GM21515 (cell line): ENCODE measurements around the gene P2RX1.

Experiments
- ATAC-seq: cut with Tn5 transposase; IDR thresholded peaks from one replicate; pipeline ENCODE4 v1.9.1; 2021; ENCODE audit not compliant: unreplicated experiment

The P2RX1 gene

DNA sequence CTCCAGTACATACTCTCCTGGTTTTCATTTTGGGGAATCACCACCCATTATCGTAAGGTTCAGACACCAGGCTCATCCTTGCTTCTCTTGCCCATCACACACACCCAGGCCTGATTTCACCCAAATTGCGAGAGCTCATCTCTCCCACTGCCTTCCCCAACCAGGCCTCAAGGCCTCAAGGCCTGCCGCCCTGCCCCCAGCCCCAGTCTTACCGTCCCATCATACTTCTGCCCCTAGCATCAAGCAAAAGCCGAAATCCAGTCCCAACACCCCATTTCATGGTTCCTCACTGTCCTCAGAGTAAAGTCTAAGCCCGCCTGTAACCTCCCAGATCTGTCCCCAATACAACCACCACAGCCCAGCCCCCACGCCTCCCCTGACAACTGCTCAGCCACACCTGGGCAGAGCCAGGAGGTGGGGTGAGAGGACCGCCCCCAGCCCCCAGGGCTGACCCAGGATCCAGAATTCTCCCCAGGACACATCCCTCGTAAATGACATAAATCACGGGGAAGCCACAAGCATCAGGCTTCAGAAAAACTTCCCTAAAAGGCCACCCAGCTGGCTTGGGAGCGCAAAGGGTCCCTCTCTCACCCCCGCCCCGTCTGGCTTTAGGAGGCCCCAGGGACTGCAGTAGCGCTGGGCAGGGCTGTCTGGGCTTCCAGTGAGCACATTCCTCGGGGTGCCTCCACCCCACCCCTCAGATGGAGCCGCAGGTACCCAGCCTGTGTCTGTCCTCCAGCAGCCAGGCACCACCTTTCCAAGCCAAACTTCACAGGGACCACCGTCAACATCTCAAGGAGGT, 9.6 kb upstream of the P2RX1 start:
- ATAC-seq, result no peak

DNA sequence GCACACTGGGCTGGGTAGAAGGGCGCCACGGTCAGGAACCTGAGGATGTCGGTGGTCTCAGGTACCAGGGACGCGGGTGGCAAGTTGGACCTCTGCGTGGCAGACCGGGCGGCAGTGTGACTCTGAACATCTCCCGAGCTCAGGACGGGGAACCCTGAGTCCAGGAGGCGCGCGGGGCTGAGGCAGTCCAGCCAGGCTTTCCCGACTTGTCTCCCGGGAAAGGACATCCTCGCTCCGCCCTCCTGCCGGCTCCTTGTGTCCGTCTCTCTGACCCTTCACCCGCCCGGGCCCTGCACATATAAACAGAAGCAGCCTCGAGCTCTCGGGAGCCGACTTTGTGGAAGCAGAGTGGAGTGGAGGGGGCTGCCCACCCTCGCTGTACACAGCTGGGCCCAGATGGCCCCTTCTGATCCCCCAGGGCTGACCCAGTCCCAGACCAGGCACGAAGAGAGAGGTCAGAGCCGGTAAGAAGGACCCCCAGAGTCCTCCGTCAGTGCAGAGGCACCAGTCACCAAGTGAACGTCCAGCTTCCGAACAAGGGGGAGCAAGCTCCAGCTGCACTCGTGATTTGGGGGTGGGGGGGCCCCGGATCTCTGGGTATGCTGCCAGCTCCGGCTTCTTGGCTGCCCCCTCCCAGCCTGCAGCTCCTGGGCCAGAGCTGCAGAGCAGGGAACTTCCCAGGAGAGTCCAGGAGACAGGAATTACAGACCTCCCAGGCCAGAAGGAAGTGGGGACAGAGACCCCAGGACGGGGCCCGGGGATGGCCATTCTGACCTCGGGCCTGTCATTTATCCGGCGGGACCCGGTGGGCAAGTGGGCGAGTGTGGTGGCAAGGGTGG, 8.5 kb upstream of the P2RX1 start:
- no peak for ATAC-seq

DNA sequence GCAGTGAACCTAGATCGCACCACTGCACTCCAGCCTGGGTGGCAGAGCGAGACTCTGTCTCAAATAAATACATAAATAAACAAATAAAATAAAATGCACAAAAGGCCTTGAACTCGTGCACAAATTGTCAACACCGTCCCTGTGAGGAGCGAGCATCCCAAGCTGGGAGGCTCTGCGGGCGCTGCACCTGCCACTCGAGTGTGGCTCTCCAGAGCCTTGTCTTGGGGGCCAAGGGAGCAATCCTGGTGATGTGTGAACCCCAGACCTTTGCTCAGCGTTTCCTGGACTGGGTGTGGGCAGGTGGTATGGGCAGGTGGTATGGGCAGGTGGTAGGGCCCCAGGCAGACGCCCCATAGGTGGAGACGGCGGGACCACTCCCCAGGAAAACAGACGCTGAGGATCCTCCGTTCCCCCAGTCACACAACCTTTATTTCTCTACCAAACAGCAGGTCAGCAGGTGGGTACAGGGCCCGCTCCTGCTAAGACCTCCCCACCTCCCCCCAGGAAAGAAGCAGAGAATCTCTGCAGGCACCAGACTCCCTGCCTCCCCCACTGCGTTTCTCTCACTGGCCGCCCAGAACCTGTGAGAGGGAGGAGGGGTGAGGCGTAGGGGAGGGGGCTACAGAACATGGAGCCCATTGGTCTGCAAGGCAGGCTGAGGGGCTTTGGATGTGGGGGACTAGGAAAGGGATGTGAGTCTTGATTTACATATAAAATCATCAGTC, 7.4 kb upstream of the P2RX1 start:
- no peak for ATAC-seq

DNA sequence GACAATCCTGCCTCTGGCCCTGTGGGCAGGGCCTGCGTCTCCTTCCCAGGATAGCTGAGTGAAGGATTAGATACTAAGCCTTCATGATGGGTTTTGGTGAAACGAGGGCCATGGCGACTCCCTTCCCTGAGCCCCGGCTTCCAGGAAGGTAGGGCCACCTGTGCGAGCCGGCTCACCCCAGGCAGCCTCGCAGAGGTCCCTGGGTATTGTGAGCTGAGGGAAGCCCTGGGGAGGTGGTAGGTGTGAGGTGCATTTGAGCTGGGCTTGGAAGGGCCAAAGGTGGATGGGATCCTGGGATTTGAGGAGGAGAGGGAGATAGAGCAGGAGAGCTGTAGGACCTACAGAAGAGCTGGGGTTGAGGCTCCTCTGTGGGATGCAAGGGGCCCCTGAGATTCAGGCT, 6.5 kb upstream of the P2RX1 start:
- no peak for ATAC-seq

DNA sequence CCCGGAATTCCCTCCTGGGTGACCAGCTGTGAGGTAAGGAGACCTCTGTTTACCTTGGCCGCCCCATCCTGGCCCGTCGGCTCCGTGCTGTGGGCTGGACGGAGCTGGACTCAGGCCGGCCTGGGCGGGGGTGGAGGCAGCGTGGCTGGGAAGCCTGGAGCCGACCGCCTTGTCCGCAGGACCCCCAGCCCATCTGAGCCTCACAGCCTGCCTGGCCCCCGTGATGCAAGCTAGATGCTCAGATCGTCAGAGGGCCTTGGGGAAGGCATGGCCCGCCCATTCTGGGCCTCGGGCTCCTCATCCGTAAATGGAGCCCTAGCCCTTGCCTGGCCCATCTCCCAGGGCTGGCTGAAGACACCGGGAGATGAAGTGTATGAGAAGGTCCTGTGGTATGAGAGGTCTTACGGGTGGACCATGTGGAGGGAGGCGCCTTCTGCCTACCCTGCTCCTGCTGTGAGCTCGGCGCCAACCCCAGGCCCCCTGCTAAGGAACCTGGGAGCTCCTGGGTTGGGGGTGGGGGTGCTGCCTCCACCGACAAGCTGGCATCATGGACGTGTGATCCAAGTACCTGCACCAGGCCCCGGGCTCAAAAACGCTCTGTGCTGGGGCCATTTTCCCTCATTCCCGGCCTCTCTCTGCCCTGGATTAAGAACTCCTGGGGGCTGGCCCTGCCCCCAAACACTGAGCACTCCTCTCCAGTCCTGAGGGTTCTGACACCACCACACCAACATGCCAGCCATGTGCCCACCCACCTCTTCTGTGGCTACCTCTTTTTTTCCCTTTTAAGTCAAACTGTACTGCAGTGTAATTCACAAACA, 5.4 kb upstream of the P2RX1 start:
- no peak for ATAC-seq

DNA sequence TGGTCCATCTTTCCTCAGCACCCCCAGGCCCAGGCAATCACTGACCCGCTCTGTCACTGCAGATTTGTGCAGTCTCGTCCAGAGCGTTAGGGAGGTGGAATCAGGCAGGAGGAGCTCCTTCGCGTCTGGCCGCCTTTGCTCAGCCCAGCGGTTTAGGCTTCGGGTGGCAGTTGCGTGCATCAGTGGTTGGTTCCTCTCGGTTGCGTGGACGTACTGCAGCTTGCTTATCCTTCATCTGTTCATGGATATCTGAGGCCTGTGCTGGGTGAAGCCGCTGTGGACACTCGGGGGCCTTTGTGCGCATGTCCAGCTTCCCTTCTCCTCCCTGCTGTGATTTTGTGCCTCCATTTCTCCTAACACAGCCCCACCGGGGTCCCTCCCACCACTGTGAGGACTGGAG, 4.7 kb upstream of the P2RX1 start:
- no peak for ATAC-seq

DNA sequence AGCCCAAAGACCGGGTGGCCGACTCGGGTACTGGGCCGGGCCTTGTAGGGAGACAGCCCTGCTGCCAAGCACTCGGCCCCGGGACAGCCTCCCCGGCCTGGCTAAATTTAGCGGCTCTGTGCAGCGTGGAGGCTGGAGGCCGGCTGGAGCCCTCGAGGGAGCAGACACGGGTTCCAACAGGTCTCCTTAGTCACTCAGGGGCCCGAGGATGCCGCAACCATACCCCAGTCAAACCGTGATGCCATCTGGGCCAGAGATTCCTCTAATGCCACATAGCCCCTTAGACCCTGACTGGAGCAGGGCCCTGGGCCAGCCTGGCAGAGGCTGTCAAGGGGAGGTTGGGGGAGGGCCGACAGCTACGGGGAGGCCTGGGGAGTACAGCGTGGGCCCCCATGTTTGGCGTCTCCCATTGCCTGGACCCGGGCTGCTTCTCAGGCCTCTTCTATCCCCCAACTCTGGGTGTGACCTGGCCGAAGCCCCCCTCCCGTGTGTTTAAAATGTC, 2.9 kb upstream of the P2RX1 start:
- ATAC-seq, result no peak

DNA sequence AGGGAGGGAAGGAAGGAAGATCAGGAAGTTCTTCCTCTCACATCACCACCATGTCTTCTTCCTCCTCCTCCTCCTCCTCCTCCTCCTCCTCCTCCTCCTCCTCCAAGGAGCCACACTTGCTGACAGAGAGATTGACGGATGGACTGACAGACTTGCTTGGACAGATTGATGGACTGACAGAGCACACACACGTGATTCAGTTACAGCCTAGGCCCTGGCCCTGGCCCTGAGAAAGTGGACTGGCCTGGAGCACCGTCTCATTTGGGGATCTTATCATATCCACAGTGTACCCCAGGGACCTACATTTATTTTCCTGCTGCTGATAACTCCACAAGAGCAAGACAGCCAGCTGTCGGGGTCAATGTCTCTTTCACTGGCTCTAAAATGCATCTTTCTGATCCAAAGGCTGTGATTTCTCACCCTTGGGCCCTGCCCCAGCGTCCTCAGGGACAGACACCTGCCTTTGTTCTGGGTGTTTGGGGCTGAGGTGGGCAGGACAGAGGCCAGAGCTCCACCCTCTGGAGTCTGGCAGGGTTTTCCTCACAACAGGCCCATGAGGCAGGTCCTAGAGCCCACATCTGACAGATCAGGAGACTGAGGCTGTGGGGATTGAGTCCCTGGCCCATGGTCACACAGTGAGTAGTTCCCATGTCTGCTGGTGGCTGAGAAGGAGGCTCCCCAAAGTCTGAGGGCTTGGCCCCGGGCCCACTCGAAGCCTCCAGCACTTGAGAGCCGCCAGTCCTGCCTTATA, 2.3 kb upstream of the P2RX1 start:
- ATAC-seq, result no peak

DNA sequence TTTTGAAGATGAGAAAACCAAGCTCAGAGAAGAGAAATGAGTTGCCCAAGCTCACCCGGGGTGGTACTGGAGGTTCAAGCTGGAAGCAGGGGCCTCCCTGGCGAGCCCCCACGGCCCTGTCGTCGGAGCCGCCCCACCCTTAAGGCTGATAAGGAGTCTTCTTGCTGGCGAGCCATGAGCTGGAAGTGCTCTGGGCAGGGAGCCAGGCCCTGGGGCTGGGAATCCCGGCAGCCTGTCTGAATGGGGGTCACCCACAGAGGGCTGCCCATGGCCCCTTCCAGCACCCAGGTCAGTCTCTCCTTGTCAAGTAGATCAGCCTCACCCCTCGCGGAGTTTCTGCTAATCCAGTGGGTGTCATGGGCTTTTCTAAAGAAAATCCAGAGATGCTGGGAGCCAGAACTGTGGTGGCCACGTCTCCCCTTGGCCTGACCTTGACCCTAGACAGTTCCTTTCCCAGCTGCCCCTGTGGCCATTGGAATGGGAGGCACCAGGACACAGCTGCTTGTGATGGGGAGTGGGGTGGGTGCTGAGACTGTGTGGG, 1.2 kb upstream of the P2RX1 start:
- ATAC-seq, result no peak

DNA sequence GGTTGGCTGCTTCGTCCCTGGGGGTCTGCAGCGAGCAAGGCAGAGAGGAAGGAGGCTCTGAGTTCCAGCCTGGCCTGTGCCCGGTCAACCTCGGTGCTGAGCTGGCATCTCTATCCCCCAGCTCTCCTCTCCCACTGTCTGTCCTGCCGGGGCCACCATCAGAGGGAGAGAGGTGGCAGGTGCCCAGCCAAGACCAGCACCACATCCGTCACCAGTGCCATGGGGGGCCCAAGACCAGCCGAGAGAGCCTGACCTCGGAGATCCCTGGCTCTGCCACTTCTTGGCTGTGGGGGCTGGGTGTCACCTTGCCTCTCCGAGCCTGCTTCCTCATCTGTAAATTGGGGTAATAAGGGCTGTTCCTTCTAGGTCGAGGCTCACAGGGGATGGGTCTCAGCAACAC, 560 bp upstream of the P2RX1 start:
- ATAC-seq, result no peak

DNA sequence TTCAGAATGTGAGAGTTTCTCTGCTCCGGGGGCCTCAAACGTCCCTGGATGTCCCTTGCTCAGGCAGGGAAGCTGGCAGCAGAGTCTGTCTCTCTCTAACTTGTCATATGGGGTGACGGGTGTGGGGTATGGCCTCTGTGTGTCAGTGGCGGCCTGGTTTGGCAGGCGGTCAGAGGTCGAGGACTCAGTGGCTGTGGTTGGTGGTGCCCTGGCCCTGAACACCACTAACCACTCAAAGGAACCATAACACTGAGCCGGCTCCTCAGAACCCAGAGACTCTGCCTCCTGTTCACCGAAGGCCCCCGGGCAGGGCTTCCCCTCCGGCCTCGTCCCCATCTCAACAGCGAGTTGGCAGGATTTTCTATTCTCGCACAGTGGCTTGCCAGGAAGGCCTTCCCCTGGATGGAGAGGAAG, 677 bp downstream of the P2RX1 start:
- no peak for ATAC-seq

DNA sequence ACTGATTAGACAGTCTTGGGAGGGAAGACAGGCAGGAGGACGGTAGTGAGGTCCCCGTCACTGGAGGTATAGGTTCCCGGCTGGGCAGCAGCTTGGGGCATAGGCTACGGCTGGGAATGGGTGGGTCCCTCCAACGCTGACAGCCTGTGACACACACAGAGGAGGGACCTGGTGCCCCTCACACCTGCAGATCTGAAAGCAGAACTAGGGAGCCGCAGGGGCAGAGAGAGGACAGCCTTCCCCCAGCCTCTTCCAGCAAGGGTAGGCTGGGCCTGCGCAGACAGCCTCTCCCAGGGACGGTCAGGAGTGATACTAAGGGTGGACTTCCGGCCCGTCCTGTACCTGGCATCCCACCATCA, 2.0 kb downstream of the P2RX1 start:
- peak; percentile 50 for ATAC-seq

DNA sequence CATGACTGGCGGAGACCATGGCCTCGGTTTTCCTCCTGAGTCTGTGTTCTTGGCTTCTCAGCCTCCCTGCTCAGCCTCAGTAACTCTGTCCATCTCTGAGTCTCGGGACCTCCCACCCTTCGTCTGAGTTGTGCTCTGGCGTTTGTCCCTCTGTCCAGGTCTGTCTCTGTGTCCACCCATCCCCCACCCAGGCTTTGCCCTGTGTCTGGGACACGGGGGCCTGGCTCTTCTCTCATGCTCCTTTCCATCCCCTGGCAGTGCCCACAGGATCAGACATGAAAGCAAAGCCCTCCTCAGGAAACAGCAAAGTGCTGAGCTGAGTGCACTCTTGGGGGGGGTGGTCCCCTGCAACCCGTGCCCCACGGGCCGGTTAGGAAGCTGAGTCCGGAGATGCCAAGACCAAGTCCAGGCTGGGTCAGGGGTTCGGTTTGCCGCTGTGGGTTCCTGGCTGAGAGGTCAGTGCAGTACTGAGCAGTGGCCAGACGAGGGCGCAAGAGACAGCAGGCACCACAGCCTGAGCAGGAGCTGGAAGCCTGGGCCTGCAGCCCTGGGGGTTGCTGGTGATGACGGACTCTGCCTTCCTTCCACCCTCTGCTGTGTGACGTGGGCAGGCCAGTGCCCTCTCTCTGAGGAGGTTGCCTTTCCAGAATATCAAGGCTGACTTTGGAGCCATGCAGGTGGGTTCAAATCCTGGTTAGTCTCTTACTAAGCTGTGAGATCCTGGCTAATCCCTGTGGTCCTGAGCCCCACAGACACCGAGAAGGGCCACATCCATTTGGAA, 2.5 kb downstream of the P2RX1 start:
- no peak for ATAC-seq

DNA sequence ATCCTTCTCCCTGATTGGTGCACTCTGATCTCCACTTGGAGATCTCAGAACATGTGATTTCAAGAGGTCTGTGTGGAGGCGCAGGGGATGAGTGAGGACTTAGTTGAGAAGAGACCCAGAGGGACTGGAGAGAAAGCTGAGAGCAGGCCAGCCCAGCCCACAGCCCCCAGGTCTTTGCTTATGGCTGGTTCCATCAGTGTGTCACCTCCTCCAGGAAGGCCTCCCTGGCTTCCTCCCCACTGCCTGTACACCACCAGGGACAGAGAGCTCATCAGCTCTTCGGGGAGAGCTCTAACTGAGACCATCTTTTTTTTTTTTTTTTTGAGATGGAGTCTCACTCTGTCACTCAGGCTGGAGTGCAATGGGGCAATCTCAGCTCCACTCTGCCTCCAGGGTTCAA, 3.4 kb downstream of the P2RX1 start:
- ATAC-seq, result no peak

DNA sequence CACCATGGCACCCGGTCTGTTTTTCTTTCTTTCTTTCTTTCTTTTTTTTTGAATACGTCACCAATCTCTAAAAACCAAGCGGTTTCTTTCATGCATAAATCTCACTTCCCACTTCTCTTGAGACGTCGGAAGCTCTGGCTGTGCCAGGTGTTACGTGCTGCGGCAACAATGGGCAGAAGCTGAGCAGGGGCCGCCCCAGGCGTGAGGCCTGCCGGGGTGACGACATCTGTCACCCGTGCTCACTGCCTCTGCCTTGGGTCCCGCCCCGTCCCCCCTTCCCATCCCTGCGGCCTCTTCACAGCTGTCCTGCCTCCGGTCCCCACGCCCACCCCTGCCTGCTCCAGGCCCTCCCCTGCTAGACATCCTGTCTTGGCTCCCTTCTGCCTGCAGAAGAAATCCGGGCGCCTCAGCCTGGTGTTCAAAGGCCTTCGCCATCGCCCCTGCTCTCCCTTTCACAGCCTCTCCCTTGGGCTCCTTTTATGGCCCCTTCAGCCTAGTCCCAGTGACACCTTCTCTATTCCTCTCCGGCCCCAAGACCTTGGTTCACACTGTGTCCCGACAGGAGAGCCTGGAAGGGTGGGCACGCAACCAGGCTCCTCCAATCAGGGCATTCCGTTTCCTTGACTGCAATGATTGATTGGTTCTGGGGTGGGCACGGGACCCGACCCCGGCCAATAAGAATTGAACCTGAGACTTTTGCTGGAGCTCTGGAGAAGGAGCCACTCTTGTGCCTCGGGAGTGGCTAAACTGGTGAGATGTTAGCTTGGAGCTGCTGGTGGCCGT, 4.8 kb downstream of the P2RX1 start:
- ATAC-seq, result peak; percentile 63

DNA sequence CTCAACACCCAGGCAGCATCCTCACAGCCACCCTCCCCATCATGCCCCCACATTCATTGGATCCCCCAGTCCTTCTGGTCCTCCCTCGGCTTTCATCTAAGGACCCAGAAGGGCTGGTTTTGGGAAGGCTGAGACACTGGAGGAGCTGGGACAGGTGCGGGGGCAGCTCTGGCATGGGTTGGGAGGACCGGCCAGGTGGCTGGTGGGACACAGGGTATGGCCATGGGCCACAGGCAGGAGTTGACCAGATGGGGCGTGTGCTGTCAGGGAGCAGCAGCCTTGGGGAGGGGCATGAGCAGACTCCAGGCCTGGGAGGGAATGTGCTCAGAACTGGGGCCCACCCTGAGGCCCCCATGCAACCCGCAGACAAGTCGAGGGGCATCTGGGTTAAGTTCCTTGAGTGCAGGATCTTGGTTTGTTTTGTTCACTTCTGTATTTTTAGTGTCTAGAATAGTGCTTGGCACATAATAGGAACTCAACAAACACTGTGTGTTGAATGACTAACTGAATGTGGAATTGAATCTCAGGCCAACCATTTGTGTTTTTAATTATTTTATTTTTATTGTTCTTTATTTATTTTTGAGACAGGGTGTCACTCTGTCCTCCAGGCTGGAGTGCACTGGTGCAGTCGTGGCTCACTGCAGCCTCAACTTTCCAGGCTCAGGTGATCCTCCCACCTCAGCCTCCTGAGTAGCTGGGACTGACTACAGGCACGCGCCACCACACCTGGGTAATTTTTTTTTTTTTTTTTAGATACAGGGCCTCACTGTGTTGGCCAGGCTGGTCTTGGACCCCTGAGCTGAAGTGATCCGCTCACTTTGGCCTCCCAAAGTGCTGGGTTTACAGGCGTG, 5.6 kb downstream of the P2RX1 start:
- no peak for ATAC-seq

DNA sequence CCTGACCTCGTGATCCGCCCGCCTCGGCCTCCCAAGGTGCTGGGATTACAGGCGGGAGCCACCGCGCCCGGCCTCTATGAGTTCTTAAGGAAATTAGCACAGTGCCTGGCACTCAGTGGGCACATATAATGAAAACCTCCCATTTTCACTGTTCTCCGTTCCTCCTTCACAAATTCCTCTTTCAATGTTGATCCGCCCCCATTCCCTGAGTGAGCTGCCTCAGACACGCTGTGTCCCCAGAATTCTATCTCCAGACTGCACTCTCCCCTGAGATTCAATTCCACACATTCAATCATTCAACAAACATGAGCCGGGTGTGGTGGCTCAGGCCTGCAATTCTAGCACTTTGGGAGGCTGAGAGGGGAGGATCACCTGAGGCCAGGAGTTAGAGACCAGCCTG, 7.0 kb downstream of the P2RX1 start:
- no peak for ATAC-seq
